Measurements from ENCODE around the gene PDLIM5. TPM values are rescaled to one million over a fixed set of nuclear protein-coding genes. Genes with fewer than 3 reads are reported as not detected.

Gene PDLIM5
- total RNA-seq, 4 donors from 2014 or later: 90.8 to 169 (median 121) TPM

DNA sequence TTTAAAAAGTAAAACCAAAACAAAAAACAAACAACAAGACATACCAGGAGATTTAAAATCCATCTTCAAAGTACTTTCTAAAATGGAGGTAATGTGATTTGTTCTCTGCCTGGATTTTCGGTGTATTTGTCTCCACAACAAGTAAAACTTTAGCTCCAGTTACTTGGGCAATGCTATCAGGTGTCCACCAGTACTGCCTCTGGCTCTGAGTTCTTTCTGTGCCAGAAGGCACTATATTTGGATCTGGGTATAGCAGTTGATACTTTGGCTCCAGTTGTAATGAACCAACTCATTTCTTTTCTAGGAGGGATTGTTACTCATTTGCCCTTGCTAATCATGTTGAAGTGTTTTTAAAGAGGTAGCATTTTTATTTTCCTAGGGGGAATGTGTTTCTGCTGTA is 9.5 kb upstream of the PDLIM5 start:
- TF ChIP-seq, protein P1, sequence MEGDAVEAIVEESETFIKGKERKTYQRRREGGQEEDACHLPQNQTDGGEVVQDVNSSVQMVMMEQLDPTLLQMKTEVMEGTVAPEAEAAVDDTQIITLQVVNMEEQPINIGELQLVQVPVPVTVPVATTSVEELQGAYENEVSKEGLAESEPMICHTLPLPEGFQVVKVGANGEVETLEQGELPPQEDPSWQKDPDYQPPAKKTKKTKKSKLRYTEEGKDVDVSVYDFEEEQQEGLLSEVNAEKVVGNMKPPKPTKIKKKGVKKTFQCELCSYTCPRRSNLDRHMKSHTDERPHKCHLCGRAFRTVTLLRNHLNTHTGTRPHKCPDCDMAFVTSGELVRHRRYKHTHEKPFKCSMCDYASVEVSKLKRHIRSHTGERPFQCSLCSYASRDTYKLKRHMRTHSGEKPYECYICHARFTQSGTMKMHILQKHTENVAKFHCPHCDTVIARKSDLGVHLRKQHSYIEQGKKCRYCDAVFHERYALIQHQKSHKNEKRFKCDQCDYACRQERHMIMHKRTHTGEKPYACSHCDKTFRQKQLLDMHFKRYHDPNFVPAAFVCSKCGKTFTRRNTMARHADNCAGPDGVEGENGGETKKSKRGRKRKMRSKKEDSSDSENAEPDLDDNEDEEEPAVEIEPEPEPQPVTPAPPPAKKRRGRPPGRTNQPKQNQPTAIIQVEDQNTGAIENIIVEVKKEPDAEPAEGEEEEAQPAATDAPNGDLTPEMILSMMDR (IDR thresholded peaks at IDR 0.05; ENCODE audit: low read depth): no peak

GRCh38 chr4:94446386-94446785 is 5.4 kb upstream of the PDLIM5 start:
- TF ChIP-seq, protein P1 (IDR thresholded peaks at IDR 0.05; ENCODE audit: low read depth): no peak

DNA sequence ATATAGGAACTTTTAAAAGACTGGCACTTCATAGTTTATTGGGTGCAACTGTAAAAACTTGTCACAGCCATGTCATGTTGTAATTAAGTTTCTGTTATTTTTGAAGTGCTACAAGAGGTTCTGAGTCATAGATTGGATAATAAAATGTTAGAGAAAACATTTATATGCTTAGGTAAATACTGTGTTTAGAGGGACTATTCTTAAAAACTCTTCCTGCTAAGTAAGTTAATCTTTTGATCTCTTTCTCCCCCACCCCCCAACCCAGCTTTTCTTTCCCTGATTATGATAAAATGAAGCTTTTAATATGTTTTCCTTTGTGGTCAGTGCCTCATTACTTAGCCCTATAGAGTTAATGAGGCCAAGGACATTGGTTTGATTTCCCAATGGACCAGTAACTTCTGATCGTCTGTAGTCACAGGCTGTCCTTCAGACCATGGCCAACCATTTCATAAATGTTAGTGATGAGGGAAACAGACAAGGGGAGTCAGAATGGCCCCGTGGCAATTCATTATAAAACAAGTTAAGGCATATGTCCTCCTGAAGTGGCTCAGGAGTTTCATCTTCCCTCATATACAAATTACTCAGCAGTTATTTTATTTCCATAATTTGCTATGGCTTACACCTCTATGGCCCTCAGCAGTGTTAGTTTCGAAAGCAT is 3.9 kb upstream of the PDLIM5 start:
- TF ChIP-seq, protein P1 (IDR thresholded peaks at IDR 0.05; ENCODE audit: low read depth): no peak

GRCh38 chr4:94448815-94449375 is 2.8 kb upstream of the PDLIM5 start:
- TF ChIP-seq, protein P1 (IDR thresholded peaks at IDR 0.05; ENCODE audit: low read depth): no peak

DNA sequence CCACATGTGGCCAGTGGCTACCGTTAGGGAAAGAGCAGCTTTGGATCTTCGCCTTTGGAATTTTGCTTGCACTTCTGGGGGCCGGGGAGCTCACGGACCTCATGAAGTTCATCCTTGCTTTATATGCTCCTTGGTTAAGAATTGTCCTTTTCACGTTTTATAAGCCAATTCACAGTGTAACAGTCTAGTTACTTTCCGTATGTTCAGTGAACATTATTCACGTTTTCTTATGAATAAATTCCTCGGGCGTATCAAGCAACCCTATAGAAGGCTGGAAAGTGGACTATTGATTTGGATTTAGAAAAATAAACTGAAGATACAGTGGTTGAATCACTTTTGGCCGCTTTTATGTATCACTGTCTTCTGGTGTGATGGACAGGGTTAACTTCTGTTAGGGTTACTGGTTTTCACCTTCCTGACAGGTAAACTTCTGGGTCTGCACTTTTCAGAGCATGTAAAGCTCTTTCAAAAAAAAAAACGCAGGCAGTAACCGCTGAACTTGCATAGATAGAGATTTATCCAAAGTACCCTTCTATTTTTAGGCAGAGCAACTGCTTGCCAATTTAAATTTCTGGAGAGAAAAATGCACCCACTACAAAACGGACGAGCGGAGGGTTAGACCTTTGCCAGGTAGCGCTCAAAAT is 569 bp upstream of the PDLIM5 start:
- TF ChIP-seq, protein P1 (IDR thresholded peaks at IDR 0.05; ENCODE audit: low read depth): no peak

DNA sequence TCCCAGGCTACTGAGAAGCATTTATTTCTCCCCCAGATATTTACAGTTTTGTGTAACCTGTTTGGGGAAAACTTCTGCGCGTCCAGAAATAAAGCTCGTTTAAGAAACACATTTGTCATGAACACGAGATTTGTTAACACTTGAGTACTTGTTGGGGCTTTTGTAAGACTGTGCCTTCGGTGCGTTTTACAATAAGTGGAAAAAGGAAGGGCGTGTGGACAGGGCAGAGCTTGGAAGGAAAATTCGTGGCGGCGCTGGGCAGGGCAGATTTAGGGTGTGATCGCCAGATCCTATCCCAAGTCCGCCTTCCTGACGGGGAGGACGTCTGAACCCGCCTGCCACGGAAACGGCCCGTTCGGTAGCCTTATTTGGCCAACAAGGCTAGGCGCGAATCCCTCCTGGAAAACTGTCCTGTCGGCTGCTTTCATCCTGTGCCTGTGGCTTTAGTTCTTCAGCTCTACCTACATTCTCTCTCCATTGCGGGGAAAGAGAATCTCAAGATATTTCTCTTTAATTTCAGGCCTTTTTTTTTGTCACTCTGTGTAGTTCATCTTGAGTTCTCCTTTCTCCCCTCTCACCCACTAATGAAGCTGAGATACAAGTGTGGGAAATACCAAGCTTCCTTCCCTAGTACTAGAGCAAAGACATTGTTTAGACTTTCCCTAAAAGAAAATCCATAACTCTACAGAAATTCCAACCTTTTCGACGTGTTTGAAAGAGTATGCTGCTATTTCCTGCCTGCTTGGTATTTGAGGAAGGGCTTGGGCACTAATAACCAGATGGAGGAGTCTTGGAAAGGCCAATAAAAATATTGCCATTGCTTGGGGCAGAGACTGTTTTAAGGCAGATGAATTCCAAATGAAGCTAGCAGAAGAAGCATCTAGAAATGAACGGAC is 982 bp downstream of the PDLIM5 start:
- TF ChIP-seq, protein P1 (IDR thresholded peaks at IDR 0.05; ENCODE audit: low read depth): no peak
